Lower lobe of right lung (tissue), 2 donors: ENCODE measurements around the gene PPP1R1B. TPM values are rescaled to one million over a fixed set of nuclear protein-coding genes. Genes with fewer than 3 reads are reported as not detected.

Experiments
- ATAC-seq, 2 donors: fragments of 200-7000 bp; cut with Tn5 transposase; one replicate each; pipeline ENCODE4 v1.9.1; 2020 to 2022; ENCODE audit warnings: mild to moderate bottlenecking in 2 of 2, moderate library complexity in 2 of 2
- DNase-seq: peaks from one replicate; pipeline ENCODE4 v3.0.0-alpha.2; 2020
- H3K27ac ChIP-seq: fragments of 200-600 bp; one replicate; pipeline ENCODE4 v1.8.0; 2022
- H3K27me3 ChIP-seq: fragments of 200-600 bp; one replicate; pipeline ENCODE4 v1.8.0; 2022; ENCODE audit warnings: low read depth
- H3K36me3 ChIP-seq: fragments of 200-600 bp; one replicate; pipeline ENCODE4 v1.8.0; 2022; ENCODE audit warnings: mild to moderate bottlenecking
- H3K4me1 ChIP-seq: fragments of 200-600 bp; one replicate; pipeline ENCODE4 v1.8.0; 2022
- H3K4me3 ChIP-seq: fragments of 200-600 bp; one replicate; pipeline ENCODE4 v1.8.0; 2022; ENCODE audit warnings: mild to moderate bottlenecking
- H3K9me3 ChIP-seq: fragments of 200-600 bp; one replicate; pipeline ENCODE4 v1.8.0; 2022
- intact Hi-C: fragments of 100-400 bp; cut with DNase I; formaldehyde crosslinking; loops from one replicate; pipeline ENCODE4 v1.11.0; 2022
- total RNA-seq: library from RNA; stranded (reverse); fragmentation: NEBNext Ultra II Directional; extraction: Animal tissue kit (Norgen Biotek cat#: 25700); gene quantifications from one replicate; pipeline ENCODE4 v1.2.1, GENCODE V29; 2021
- TF ChIP-seq, protein P1 (sequence below): fragments of 200-600 bp; IDR thresholded peaks from one replicate; pipeline ENCODE4 v1.8.0; 2022; ENCODE audit warnings: antibody characterized with exemption, mild to moderate bottlenecking
- donor health status: DM: no; HTN: yes; CAD: no; lungs with severe emphysema.

The PPP1R1B gene
- total RNA-seq, 1 donor from 2014 or later: 23.9 TPM

DNA sequence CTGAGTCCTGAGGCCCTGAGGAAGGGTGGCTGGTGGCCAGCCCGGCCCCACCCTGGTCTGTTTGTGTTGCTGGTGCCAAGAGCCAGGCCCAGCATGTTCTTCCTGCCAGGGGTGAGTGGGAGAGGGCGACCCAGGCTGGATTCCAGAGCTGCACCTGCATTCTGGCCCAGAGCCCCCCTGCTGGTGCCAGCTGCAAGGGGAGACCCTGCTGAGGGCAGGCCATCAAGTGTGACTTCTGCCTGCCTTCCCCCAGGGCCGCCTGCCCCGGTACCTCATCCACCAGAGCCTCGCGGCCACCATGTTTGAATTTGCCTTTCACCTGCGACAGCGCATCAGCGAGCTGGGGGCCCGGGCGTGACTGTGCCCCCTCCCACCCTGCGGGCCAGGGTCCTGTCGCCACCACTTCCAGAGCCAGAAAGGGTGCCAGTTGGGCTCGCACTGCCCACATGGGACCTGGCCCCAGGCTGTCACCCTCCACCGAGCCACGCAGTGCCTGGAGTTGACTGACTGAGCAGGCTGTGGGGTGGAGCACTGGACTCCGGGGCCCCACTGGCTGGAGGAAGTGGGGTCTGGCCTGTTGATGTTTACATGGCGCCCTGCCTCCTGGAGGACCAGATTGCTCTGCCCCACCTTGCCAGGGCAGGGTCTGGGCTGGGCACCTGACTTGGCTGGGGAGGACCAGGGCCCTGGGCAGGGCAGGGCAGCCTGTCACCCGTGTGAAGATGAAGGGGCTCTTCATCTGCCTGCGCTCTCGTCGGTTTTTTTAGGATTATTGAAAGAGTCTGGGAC is 36.0 kb downstream of the PPP1R1B start:
- Histone ChIP-seq H3K4me1 (peaks cover 85% of the 10 kb centered on the region), H3K27me3 (peaks cover 20% of the 10 kb centered on the region), H3K36me3 (peaks cover 52% of the 10 kb centered on the region), H3K4me3 (no peak overlapping the region), H3K9me3 (no peaks in the 10 kb centered on the region), H3K27ac (peak overlapping the region; percentile 85)
- intact Hi-C loops: no loop called here
- ATAC-seq (peak in 1 of 2 donors; percentile 22), DNase-seq (no peak)
- TF ChIP-seq, protein P1, sequence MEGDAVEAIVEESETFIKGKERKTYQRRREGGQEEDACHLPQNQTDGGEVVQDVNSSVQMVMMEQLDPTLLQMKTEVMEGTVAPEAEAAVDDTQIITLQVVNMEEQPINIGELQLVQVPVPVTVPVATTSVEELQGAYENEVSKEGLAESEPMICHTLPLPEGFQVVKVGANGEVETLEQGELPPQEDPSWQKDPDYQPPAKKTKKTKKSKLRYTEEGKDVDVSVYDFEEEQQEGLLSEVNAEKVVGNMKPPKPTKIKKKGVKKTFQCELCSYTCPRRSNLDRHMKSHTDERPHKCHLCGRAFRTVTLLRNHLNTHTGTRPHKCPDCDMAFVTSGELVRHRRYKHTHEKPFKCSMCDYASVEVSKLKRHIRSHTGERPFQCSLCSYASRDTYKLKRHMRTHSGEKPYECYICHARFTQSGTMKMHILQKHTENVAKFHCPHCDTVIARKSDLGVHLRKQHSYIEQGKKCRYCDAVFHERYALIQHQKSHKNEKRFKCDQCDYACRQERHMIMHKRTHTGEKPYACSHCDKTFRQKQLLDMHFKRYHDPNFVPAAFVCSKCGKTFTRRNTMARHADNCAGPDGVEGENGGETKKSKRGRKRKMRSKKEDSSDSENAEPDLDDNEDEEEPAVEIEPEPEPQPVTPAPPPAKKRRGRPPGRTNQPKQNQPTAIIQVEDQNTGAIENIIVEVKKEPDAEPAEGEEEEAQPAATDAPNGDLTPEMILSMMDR: no peak

DNA sequence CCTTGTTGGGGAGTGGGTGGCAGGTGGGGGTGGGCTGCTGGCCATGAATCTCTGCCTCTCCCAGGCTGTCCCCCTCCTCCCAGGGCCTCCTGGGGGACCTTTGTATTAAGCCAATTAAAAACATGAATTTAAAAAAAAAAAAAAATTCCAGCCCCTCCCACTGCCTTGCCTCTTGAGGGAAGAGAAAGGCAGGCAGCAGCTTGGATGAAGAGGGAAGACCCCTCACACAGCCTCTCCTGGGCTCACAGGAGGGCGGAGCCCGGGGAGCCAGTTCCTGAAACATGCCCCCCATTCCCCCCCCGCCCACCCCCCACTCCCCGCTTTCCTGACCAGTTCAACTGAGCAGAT is 36.6 kb downstream of the PPP1R1B start:
- peaks cover 87% of the 10 kb centered on the region for H3K4me1 ChIP-seq
- no peak overlapping the region for H3K4me3 ChIP-seq
- no peaks in the 10 kb centered on the region for H3K9me3 ChIP-seq
- H3K27ac ChIP-seq: peak overlapping the region; percentile 85
- ATAC-seq (no peak), DNase-seq (no peak)
- TF ChIP-seq, protein P1: no peak
- intact Hi-C loops: no loop called here
- H3K36me3 ChIP-seq: peaks cover 48% of the 10 kb centered on the region
- H3K27me3 ChIP-seq: peaks cover 24% of the 10 kb centered on the region

DNA sequence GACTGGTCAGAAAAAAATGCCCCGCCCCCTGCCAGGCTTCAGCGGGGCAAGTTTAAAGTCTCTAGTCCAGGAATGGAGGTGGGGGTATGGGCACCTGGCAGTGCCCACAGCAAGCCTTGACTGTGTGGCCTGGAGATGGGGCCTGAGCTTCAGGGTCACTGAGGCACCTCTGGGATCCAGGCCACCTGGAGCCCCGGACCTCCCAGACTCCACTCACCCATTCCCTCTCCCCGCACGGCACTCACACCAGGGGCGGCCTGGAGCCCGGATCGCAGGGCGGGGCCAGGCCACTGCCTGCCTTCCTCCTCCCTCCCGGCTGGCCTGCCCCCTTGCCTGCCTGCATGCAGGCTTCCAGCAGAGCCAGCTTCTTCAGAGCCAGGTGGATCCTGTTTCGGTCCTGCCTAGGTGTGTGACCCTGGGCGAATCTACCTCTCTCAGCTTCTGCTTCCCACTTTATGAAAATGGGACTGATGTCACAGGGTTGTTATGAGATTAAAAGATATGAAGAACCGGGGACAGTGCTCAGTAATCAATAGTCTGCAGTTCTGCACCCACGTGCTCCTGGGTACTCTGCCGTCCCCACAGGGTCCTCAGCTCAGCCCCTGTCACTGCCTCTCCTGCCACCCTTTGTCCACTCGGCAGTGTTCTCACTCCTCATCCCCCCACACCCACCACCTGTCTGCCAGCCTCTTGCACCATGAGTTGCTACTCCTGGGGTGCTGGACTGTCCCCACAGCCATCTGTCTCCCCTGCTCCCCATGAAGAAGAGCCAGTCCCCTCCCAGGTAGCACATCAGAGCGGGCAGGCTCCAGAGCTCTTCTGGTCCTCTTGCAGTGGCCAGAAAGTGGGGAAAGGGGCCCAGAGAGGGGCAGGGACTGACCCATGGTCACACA is 37.2 kb downstream of the PPP1R1B start:
- peak overlapping the region; percentile 49 for H3K27ac ChIP-seq
- TF ChIP-seq, protein P1: no peak
- no peaks in the 10 kb centered on the region for H3K9me3 ChIP-seq
- H3K4me1 ChIP-seq: peaks cover 86% of the 10 kb centered on the region
- ATAC-seq (peak; percentile 6 to 9), DNase-seq (no peak)
- peaks cover 42% of the 10 kb centered on the region for H3K36me3 ChIP-seq
- intact Hi-C loops: no loop called here
- no peak overlapping the region for H3K4me3 ChIP-seq
- H3K27me3 ChIP-seq: peaks cover 30% of the 10 kb centered on the region

DNA sequence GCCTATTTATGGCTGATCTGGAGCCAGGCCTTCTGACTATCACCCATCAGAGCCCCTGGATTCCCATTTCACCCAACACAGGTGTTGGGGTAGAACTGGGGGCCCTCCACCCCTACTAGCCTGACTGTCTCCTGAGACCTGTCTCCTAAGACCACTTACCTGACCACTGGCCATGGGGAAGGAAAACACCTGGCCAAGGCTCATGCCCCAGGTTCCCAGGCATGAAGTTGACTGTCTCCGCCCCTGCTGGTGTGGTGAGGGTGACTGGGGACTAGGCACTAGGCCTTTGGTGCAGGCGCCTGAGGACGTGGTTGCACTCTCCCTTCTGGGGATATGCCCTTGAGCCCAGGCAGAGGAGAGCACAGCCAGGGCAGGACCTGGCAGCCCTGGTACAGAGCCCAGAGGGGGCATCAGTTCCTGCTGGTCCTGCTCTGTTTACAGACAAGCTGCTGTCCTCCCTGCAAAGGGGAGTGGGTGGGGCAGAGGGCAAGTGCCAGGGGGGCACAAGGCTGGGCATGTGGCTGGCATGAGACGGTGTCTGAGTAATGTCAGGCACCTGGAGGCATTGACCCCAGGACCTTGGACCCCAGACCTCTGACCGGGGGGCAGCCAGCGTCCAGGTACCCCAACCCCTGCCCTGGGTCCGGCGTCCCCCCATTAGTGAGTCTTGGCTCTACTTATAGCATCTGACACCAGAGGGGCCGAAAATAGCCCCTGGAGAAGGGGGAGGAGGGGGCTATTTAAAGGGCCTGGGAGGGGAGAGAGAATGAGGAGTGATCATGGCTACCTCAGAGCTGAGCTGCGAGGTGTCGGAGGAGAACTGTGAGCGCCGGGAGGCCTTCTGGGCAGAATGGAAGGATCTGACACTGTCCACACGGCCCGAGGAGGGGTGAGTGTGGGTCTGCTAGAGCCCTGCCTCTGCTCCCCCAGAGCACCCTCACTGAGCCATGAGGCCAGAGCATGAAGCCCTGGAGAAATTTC is 38.1 kb downstream of the PPP1R1B start, which contains the start of gene TCAP:
TSS of gene TCAP (plus strand) at position 769 of the 981 bp plus-strand sequence. CDS start at position 780, 11 bp downstream.
- peaks cover 33% of the 10 kb centered on the region for H3K36me3 ChIP-seq
- peaks cover 38% of the 10 kb centered on the region for H3K27me3 ChIP-seq
- DNase-seq: no peak
- TF ChIP-seq, protein P1: no peak
- no peaks in the 10 kb centered on the region for H3K9me3 ChIP-seq
- intact Hi-C loops: no loop called here
- H3K4me3 ChIP-seq: no peak within 1 kb of the TSS
- H3K27ac ChIP-seq: peak within 1 kb of the TSS; percentile 49
- ATAC-seq: no peak
- H3K4me1 ChIP-seq: peaks cover 79% of the 10 kb centered on the region
